DOHH2 (cell line): Measurements from ENCODE around the gene ELF1.

Experiments used
- EZH2phosphoT487 ChIP-seq: fragments of 200-600 bp; sonication (generic); IDR thresholded peaks from 2 replicates; pipeline ENCODE4 v1.6.1; 2017; ENCODE audit warnings: borderline replicate concordance, mild to moderate bottlenecking, antibody characterized with exemption, low read length, moderate library complexity, mixed read lengths
- TF ChIP-seq, protein P1 (sequence below): fragments of 200-600 bp; sonication (generic); IDR thresholded peaks from one replicate; pipeline ENCODE4 v1.5.1; 2014; ENCODE audit warnings: antibody characterized with exemption, mild to moderate bottlenecking, low read depth, low read length; ENCODE audit not compliant: poor library complexity, severe bottlenecking

- TF ChIP-seq, protein P1, sequence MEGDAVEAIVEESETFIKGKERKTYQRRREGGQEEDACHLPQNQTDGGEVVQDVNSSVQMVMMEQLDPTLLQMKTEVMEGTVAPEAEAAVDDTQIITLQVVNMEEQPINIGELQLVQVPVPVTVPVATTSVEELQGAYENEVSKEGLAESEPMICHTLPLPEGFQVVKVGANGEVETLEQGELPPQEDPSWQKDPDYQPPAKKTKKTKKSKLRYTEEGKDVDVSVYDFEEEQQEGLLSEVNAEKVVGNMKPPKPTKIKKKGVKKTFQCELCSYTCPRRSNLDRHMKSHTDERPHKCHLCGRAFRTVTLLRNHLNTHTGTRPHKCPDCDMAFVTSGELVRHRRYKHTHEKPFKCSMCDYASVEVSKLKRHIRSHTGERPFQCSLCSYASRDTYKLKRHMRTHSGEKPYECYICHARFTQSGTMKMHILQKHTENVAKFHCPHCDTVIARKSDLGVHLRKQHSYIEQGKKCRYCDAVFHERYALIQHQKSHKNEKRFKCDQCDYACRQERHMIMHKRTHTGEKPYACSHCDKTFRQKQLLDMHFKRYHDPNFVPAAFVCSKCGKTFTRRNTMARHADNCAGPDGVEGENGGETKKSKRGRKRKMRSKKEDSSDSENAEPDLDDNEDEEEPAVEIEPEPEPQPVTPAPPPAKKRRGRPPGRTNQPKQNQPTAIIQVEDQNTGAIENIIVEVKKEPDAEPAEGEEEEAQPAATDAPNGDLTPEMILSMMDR, result no peak
- TF ChIP-seq EZH2phosphoT487, result no peak
Measured at GRCh38 chr13:40908546-40908945, 110.6 kb downstream of the ELF1 start.
